HepG2 (cell line): ENCODE measurements around the gene GRIN2D. TPM values are rescaled to one million over a fixed set of nuclear protein-coding genes. Genes with fewer than 3 reads are reported as not detected.

ENCODE experiments used
- ARNT ChIP-seq: fragments of 450-650 bp; IDR thresholded peaks from 2 replicates; pipeline ENCODE4 v1.6.1; 2017
- ATF1 ChIP-seq: IDR thresholded peaks from 2 replicates; pipeline ENCODE4 v1.6.1; 2016; ENCODE audit warnings: mild to moderate bottlenecking, control low read depth
- CERS6 ChIP-seq: sonication (generic); formaldehyde crosslinking; IDR thresholded peaks from 2 replicates; pipeline ENCODE4 v1.5.0; 2020; ENCODE audit warnings: missing genetic modification reagents
- DZIP1 ChIP-seq: sonication (generic); formaldehyde crosslinking; IDR thresholded peaks from 2 replicates; pipeline ENCODE4 v1.5.0; 2020; ENCODE audit warnings: mild to moderate bottlenecking, missing genetic modification reagents
- HIC2 ChIP-seq: sonication (generic); formaldehyde crosslinking; IDR thresholded peaks from 2 replicates; pipeline ENCODE4 v1.9.0; 2022; ENCODE audit warnings: low read depth, missing genetic modification reagents
- MEIS1 ChIP-seq: sonication (generic); formaldehyde crosslinking; IDR thresholded peaks from 2 replicates; pipeline ENCODE4 v1.9.0; 2021; ENCODE audit warnings: mild to moderate bottlenecking, missing genetic modification reagents, moderate library complexity, borderline replicate concordance
- MLXIP ChIP-seq: sonication (generic); formaldehyde crosslinking; IDR thresholded peaks from 2 replicates; pipeline ENCODE4 v1.9.0; 2021; ENCODE audit warnings: missing genetic modification reagents, borderline replicate concordance
- PHF20 ChIP-seq: sonication (generic); formaldehyde crosslinking; IDR thresholded peaks from 2 replicates; pipeline ENCODE4 v1.5.0; 2020; ENCODE audit warnings: mild to moderate bottlenecking, missing genetic modification reagents
- POGK ChIP-seq: sonication (generic); formaldehyde crosslinking; conservative IDR thresholded peaks from 2 replicates; pipeline ENCODE4 v1.8.0; 2022; ENCODE audit warnings: mild to moderate bottlenecking, moderate library complexity, missing genetic modification reagents
- SSRP1 ChIP-seq: IDR thresholded peaks from 2 replicates; pipeline ENCODE4 v1.6.1; 2016; ENCODE audit warnings: control low read depth
- ZBTB33 ChIP-seq: sonication (generic); formaldehyde crosslinking; IDR thresholded peaks from 2 replicates; pipeline ENCODE4 v1.4.0; 2020; ENCODE audit warnings: missing genetic modification reagents
- ZNF124 ChIP-seq: sonication (generic); formaldehyde crosslinking; IDR thresholded peaks from 2 replicates; pipeline ENCODE4 v1.4.0; 2020; ENCODE audit warnings: missing genetic modification reagents
- ZNF180 ChIP-seq: sonication (generic); formaldehyde crosslinking; IDR thresholded peaks from 2 replicates; pipeline ENCODE4 v1.4.0; 2020; ENCODE audit warnings: low read depth, missing genetic modification reagents, borderline replicate concordance
- ZNF83 ChIP-seq: sonication (generic); formaldehyde crosslinking; IDR thresholded peaks from 2 replicates; pipeline ENCODE4 v1.4.0; 2020; ENCODE audit warnings: missing genetic modification reagents, mild to moderate bottlenecking, borderline replicate concordance
- ZNF841 ChIP-seq: sonication (generic); formaldehyde crosslinking; IDR thresholded peaks from 2 replicates; pipeline ENCODE4 v1.8.1; 2023; ENCODE audit warnings: missing genetic modification reagents, borderline replicate concordance
- ZNF891 ChIP-seq: sonication (generic); formaldehyde crosslinking; IDR thresholded peaks from 2 replicates; pipeline ENCODE4 v1.5.0; 2020; ENCODE audit warnings: mild to moderate bottlenecking, missing genetic modification reagents
- polyA plus RNA-seq, 8 experiments: library from polyadenylated mRNA; depleted of rRNA in 3 of 8; stranded (reverse) in 7 of 8; unstranded in 1 of 8; fragments of >200 nt; fragmentation: Illumina TruSeq in 4 of 8; extraction: Trizol in 4 of 8; gene quantifications; 2 replicates each; pipeline versions ENCODE4 v1.2.1 to v1.2.3, GENCODE V29; 2011 to 2016; ENCODE audit warnings: low read depth in 4 of 8, missing spikeins in 1 of 8, mixed read lengths in 1 of 8; ENCODE audit not compliant: insufficient read depth in 1 of 8
- total RNA-seq, 5 experiments: library from RNA; depleted of rRNA; stranded (reverse); fragments of >200 nt; fragmentation: Illumina TruSeq; extraction: Trizol; gene quantifications; 2 replicates each; pipeline ENCODE4 v1.2.3, GENCODE V29; 2016; ENCODE audit warnings: low read depth in 1 of 5

GRIN2D gene
- total and polyA plus RNA-seq, 2 of the 13 experiments (the other 11 are each of a cell fraction or from before 2014, with no cell fraction given): 0.02 to 0.13 TPM

GRCh38 chr19:48354332-48354992 is 39.0 kb upstream of the GRIN2D start (continued):
- peak; percentile 89 for TF ChIP-seq MEIS1 (CRISPR knock-in tag)
- no peak for TF ChIP-seq ZNF180 (CRISPR knock-in tag)
- no peak for TF ChIP-seq CERS6 (CRISPR knock-in tag)
- 0 out of 2 replicates have a peak, but pooled peaks have one; percentile 25 for TF ChIP-seq POGK
- peak; percentile 69 for TF ChIP-seq ATF1
- TF ChIP-seq HIC2 (CRISPR knock-in tag): peak; percentile 88; the same call in 1 of the 2 replicates
- no peak for TF ChIP-seq ZNF83 (CRISPR knock-in tag)
- no peak for TF ChIP-seq MLXIP (CRISPR knock-in tag)
- TF ChIP-seq ZNF891 (CRISPR knock-in tag): no peak
- peak; percentile 29; the same call in 1 of the 2 replicates for TF ChIP-seq ZNF124 (CRISPR knock-in tag)
- TF ChIP-seq ZBTB33 (CRISPR knock-in tag): no peak
- no peak for TF ChIP-seq DZIP1 (CRISPR knock-in tag)
- TF ChIP-seq ZNF841 (CRISPR knock-in tag): no peak
- TF ChIP-seq SSRP1 (CRISPR knock-in tag): peak; percentile 76; the same call in 1 of the 2 replicates
- TF ChIP-seq PHF20 (CRISPR knock-in tag): peak; percentile 40; the same call in 1 of the 2 replicates
- no peak for TF ChIP-seq ARNT
